ENCODE measurements around the gene THSD4.

Gene THSD4

DNA sequence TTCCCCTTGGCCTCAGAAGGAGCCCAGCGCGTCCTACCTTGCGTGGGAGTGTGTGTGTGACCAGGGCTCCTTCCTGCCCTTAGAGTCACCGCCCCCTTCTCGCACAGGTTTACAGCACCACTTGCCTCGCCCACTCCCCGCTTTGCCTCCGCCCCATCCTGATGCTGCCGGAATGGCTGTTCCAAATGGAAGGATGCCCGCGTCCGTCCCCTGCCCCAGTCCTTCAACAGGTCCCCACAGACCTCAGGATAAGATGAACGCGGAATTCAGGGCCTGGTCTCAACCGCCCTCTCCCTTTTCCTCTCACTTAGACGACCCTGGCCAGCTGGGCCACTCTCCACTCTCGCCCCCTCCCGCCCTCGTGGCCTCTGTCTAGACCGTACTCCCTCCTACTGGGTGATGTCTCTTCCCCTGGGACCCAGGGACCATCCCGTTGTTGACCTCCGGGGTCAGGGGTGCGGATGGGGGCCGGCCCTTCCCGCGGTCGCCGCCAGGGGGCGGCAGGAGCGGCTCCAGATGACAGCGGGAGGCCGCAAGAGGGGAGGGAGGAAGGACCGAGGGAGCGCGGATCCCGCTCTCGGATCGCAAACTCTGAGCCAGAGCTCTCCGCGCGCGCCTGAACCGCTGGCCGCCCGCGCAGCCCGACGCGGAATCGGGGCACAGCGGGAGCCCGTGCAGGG is at the start of gene THSD4:
THSD4 (plus strand) TSS at position 585 of the 680 bp plus-strand sequence.
- DNase-seq (ENCODE audit: low read depth in 1 of 2, low spot score in 1 of 2), result peak; percentile 16 to 20

DNA sequence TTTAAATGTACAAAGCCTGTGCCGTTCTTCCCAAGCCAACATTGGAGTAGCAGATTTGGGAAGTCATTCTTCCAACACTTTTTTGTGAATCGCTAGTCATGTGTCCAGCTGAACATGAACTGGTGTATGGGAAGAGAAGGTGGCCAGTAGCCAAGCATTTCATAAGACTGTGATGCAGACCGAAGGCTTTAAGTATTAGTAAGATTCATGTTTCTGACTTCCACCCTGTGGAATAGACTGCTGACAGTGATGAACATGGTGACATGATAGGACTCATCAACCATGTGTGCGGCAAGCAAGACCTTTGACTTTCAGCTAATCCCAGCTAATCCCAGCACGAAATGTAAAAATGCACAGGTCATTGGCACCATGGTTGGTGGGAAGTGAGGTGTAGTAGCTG is 48.3 kb upstream of the THSD4 start:
- DNase-seq (ENCODE audit: low read depth in 1 of 2, low spot score in 1 of 2), result no peak

- no peak for DNase-seq (ENCODE audit: low read depth in 1 of 2, low spot score in 1 of 2)
Measured at GRCh38 chr15:71069693-71070092, 45.6 kb upstream of the THSD4 start.

DNA sequence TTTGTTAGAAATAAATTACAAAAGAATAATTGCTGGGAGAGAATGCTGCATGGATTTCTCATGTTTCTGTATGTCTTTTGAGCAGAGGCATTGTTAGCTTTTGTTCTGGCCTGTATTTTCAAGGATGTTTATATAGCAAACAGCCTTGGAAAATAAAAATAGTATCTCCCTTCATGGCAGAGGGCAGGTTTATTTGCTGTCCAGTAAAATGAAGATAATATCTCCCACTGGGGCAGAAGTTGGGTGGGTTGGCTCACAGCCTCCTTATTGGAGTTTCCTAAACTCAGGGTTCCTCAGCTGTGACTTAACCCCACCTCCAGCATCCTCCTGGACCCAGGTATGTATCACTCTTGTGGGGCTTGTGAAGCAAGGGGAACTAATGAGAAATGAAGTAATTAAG is 43.7 kb upstream of the THSD4 start:
- no peak for DNase-seq (ENCODE audit: low read depth in 1 of 2, low spot score in 1 of 2)

- no peak for DNase-seq (ENCODE audit: low read depth in 1 of 2, low spot score in 1 of 2)
Measured at GRCh38 chr15:71072423-71072822, 42.8 kb upstream of the THSD4 start.

DNA sequence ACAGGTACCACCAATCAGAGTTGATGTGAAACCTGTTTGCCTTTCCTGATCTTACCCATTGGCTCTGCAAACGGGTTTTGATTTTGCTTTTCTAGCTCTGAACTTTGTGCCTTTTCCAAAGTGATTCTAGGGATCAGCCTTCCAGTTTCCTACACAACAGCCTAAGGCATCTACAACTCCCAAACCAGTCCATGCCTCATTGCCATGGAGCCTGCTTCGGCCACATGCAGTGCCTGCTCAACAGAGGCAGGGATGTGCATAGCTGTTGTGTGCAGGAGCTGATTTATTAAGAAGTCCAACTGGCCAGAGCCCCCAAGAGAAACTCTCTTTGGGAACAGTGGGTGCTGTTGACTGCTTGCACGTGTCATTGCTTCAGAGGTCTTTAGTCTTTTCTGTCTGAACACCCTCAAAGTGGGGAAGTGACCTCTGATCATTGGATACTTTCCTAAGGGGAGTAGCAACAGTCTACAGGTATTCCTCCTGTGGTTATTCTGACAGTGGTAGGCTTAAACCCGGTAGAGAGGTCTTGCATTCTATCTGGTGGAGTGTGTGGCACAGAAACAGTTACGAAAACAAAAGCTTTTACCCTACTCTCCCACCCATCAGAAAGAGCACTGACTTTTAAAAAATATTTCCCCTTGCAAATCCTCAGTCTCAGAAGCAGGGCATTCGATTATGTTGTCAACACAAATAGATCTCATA is 36.6 kb upstream of the THSD4 start:
- DNase-seq (ENCODE audit: low read depth in 1 of 2, low spot score in 1 of 2), result no peak

GRCh38 chr15:71079208-71080044 is 35.8 kb upstream of the THSD4 start:
- DNase-seq (ENCODE audit: low read depth in 1 of 2, low spot score in 1 of 2), result no peak

GRCh38 chr15:71080166-71080565 is 35.1 kb upstream of the THSD4 start:
- DNase-seq (ENCODE audit: low read depth in 1 of 2, low spot score in 1 of 2), result no peak

DNA sequence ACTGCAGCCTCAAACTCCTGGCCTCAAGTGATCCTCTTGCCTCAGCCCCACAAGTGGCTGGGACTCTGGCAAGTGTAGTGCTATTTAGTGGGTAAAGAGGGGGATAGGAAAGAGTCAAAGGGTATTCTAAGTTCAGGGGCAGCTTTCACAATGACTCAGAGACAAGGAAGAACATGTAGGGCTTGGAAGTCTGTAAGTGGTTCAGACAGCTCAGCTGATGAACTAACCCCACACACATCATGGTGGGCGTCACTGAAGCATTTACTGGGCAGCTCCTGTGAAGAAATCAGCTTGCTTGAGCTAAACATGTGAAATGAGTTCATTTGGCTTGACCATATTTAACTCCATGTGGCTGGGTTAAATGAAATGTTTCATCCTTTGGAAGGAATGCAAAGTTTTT is 34.6 kb upstream of the THSD4 start:
- DNase-seq (ENCODE audit: low read depth in 1 of 2, low spot score in 1 of 2), result no peak

DNA sequence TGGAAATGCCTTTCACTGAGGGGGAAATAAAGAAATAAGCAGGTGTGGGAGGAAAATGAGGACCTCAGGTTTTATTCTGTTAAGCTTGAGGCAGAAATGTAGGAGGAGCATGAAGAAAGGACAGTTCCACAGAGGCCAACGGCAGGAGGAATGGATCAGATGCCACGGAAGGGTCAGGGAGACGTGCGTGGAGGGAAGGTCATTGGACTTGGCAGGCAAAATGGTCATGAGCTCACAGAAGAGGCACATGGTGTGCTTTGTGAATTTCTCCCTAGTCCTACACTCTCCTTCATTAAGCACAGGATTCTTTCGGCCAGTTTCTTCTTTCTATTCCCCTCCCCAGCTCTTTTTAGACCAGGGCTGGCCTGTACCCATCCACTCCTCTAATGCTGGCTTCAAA is 32.5 kb upstream of the THSD4 start:
- no peak for DNase-seq (ENCODE audit: low read depth in 1 of 2, low spot score in 1 of 2)

DNA sequence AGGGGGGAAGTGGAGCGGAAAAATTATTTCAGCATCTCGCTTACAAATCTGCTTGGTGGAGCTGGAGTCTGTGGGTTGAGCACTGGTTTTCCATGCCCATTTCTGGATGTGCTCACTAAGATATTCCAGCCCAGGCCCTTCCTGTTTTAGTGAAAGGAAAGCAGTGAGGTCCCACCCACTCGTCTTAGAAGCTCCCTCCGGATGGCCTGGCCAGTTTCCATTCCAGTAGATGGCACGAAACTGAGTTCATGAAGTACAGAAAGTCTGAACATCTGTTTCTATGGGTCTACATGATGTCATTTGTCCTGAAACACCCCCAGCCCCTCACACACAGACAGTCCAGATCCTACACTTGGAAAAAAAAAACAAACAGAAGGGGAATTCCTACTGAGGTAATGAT is 31.9 kb upstream of the THSD4 start:
- DNase-seq (ENCODE audit: low read depth in 1 of 2, low spot score in 1 of 2), result no peak

DNA sequence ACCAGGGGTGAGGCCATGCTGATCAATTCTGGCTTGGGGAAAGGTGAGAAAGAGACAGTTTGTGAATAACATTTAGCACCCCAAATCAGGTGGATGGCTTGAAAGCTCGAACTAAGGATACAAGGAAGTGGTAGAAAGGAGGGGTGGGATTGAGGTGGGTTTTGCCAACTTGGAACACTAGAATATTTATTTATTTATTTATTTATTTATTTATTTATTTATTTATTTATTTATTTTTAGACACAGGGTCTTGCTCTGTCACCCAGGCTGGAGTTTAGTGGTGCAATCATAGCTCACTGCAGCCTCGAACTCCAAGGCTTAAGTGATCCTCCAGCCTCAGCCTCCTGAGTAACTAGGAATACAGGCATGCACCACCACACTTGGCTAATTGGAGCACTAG is 31.0 kb upstream of the THSD4 start:
- DNase-seq (ENCODE audit: low read depth in 1 of 2, low spot score in 1 of 2), result no peak

DNA sequence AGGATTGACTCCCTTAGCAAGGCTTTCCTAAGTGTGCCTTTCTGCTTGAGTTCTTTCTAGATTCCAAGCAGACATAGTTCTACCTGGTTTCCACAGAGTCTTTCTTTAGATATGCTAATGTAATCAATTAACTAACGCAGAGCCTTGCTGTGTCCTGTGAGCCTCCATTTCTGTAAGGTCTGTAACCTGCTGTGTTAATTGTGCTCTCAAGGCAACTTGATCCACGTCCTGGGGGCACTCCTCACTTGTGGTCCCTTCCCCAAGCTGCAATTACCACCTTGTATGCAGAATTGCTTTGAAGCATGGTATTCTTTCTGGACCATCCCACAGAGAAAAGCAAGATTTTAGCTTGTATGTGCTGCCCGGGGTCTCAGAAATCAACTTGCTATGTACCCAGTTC is 29.5 kb upstream of the THSD4 start:
- no peak for DNase-seq (ENCODE audit: low read depth in 1 of 2, low spot score in 1 of 2)

DNA sequence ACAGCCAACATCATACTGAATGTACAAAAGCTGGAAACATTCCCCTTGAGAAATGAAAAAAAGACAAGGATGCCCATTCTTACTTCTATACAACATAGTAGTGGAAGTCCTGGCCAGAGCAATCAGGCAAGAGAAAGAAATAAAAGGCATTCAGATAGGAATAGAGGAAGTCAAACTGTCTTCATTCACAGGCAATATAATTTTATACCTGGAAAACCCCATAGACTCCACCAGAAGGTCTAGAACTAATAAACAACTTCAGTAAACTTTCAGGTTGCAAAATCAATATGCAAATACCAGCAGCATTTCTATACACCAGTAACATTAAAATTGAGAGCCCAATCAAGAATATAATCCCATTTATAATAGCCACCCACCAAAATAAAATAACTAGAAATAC is 27.1 kb upstream of the THSD4 start:
- DNase-seq (ENCODE audit: low read depth in 1 of 2, low spot score in 1 of 2), result no peak

GRCh38 chr15:71088683-71089082 is 26.6 kb upstream of the THSD4 start:
- no peak for DNase-seq (ENCODE audit: low read depth in 1 of 2, low spot score in 1 of 2)

- DNase-seq (ENCODE audit: low read depth in 1 of 2, low spot score in 1 of 2), result no peak
Measured at GRCh38 chr15:71089801-71090200, 25.5 kb upstream of the THSD4 start.

DNA sequence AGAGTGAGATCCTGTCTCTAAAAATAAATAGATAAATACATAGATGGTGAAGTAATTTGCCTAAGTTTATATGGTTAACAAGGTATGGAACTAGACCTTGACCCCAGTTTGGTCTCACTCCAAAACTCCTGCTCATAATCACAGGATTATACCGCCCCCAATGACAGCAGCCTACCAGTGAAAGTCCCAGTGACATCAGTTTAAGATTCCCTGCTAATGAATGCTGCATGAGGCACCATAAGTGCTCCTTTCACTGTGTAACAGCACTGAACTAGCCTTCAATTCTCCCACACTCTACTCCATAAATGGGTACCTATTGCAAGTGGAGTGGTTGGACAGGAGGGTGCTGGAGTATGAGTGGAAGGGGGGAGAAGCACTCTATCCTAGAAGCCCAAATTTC is 23.7 kb upstream of the THSD4 start:
- no peak for DNase-seq (ENCODE audit: low read depth in 1 of 2, low spot score in 1 of 2)

DNA sequence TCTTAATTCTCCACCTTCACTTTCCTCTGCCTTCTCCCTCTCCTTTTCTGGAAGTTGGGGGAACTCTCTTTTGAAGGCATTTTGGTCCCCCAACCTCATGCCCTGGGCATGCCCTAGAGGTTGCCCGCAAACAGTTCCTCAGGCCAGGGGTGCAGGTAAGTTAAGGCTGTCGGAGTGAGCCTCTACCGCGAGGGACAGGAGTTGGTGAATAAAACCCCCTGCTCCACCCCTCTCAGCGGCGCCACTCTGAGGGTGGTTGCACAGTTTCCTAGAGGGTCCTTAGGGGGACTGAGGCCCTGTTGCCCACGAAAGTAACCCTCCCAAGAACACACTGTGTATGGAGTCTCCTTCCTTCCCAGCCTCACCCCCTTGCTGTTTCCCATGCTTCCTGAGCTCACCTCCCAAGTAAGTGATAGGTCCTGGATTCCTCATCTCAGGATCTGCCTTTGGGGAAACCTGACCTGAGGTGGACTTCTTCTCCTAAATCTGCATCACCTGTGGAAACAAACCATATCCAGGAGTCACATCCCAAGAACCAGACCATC is 23.1 kb upstream of the THSD4 start:
- DNase-seq (ENCODE audit: low read depth in 1 of 2, low spot score in 1 of 2), result no peak

GRCh38 chr15:71093054-71094024 is 21.9 kb upstream of the THSD4 start:
- no peak for DNase-seq (ENCODE audit: low read depth in 1 of 2, low spot score in 1 of 2)

DNA sequence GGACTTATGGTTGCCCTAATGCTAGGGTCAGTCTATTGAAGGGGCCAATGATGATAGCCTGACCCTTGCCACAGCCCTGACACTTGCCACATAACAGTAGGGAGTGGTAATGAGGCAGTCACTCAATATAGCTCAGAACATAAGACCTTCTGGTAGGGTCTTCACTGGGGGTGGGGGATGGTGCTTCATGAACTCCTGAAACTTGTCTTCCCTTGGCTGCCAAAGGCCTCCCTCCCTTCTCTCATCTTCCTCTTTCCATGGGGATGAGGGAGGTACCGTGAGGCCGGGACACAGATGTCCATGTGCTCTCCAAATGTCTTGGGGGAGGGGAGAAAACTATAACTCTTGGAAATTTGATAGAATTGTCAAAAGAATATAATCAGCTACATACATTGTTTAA is 21.1 kb upstream of the THSD4 start:
- DNase-seq (ENCODE audit: low read depth in 1 of 2, low spot score in 1 of 2), result no peak

- no peak for DNase-seq (ENCODE audit: low read depth in 1 of 2, low spot score in 1 of 2)
Measured at GRCh38 chr15:71096676-71097075, 18.6 kb upstream of the THSD4 start.

All from activated T-helper 1 cell treated with anti-CD3 and anti-CD28 coated beads, Interleukin-2, amount 50 U/mL, for 16 hours (primary cell).